ENCODE measurements around the gene DUSP9.

Gene DUSP9

GRCh38 chrX:153620576-153620975, 26.4 kb upstream of the DUSP9 start:
- no peak for DNase-seq
- in situ Hi-C loops (cut with MboI; ENCODE audit: low pct_unique_long_range_greater_than_20kb, low sequenced_read_pairs): no loop called here

- in situ Hi-C loops (cut with MboI; ENCODE audit: low pct_unique_long_range_greater_than_20kb, low sequenced_read_pairs): no loop called here
- DNase-seq: no peak
These were observed 24.9 kb upstream of the DUSP9 start for GRCh38 chrX:153621949-153622598.

- in situ Hi-C loops (cut with MboI; ENCODE audit: low pct_unique_long_range_greater_than_20kb, low sequenced_read_pairs): no loop called here
- no peak for DNase-seq
These were observed 24.2 kb upstream of the DUSP9 start for GRCh38 chrX:153622661-153623309.

GRCh38 chrX:153623310-153624029, 23.5 kb upstream of the DUSP9 start:
- no peak for DNase-seq
- in situ Hi-C loops (cut with MboI; ENCODE audit: low pct_unique_long_range_greater_than_20kb, low sequenced_read_pairs): no loop called here

GRCh38 chrX:153624196-153625091, 22.6 kb upstream of the DUSP9 start:
- no peak for DNase-seq
- in situ Hi-C loops (cut with MboI; ENCODE audit: low pct_unique_long_range_greater_than_20kb, low sequenced_read_pairs): no loop called here

- in situ Hi-C loops (cut with MboI; ENCODE audit: low pct_unique_long_range_greater_than_20kb, low sequenced_read_pairs): no loop called here
- DNase-seq: no peak
These were observed 21.6 kb upstream of the DUSP9 start for GRCh38 chrX:153625271-153626024.

GRCh38 chrX:153626025-153626633, 20.9 kb upstream of the DUSP9 start:
- no peak for DNase-seq
- in situ Hi-C loops (cut with MboI; ENCODE audit: low pct_unique_long_range_greater_than_20kb, low sequenced_read_pairs): no loop called here

GRCh38 chrX:153626863-153627674, 19.9 kb upstream of the DUSP9 start:
- DNase-seq: no peak
- in situ Hi-C loops (cut with MboI; ENCODE audit: low pct_unique_long_range_greater_than_20kb, low sequenced_read_pairs): no loop called here

- in situ Hi-C loops (cut with MboI; ENCODE audit: low pct_unique_long_range_greater_than_20kb, low sequenced_read_pairs): no loop called here
- no peak for DNase-seq
These were observed 19.3 kb upstream of the DUSP9 start for GRCh38 chrX:153627675-153628111.

- in situ Hi-C loops (cut with MboI; ENCODE audit: low pct_unique_long_range_greater_than_20kb, low sequenced_read_pairs): no loop called here
- DNase-seq: no peak
These were observed 18.9 kb upstream of the DUSP9 start for GRCh38 chrX:153628129-153628528.

- in situ Hi-C loops (cut with MboI; ENCODE audit: low pct_unique_long_range_greater_than_20kb, low sequenced_read_pairs): no loop called here
These were observed 18.3 kb upstream of the DUSP9 start for GRCh38 chrX:153628665-153629064.

GRCh38 chrX:153631346-153631745, 15.7 kb upstream of the DUSP9 start:
- in situ Hi-C loops (cut with MboI; ENCODE audit: low pct_unique_long_range_greater_than_20kb, low sequenced_read_pairs): no loop called here
- no peak for DNase-seq

More at GRCh38 chrX:153628665-153629064, 18.3 kb upstream of the DUSP9 start:
- DNase-seq: no peak

GRCh38 chrX:153631907-153632594, 15.0 kb upstream of the DUSP9 start:
- no peak for DNase-seq
- in situ Hi-C loops (cut with MboI; ENCODE audit: low pct_unique_long_range_greater_than_20kb, low sequenced_read_pairs): no loop called here

- in situ Hi-C loops (cut with MboI; ENCODE audit: low pct_unique_long_range_greater_than_20kb, low sequenced_read_pairs): no loop called here
- no peak for DNase-seq
These were observed 14.4 kb upstream of the DUSP9 start for GRCh38 chrX:153632595-153632946.

- in situ Hi-C loops (cut with MboI; ENCODE audit: low pct_unique_long_range_greater_than_20kb, low sequenced_read_pairs): no loop called here
These were observed 14.0 kb upstream of the DUSP9 start for GRCh38 chrX:153633048-153633447.

GRCh38 chrX:153633607-153634180, 13.3 kb upstream of the DUSP9 start:
- DNase-seq: no peak
- in situ Hi-C loops (cut with MboI; ENCODE audit: low pct_unique_long_range_greater_than_20kb, low sequenced_read_pairs): no loop called here

More at GRCh38 chrX:153633048-153633447, 14.0 kb upstream of the DUSP9 start:
- no peak for DNase-seq

- in situ Hi-C loops (cut with MboI; ENCODE audit: low pct_unique_long_range_greater_than_20kb, low sequenced_read_pairs): no loop called here
- DNase-seq: no peak
These were observed 12.8 kb upstream of the DUSP9 start for GRCh38 chrX:153634236-153634635.
